ENCODE measurements around the gene MPL.

Gene MPL

DNA sequence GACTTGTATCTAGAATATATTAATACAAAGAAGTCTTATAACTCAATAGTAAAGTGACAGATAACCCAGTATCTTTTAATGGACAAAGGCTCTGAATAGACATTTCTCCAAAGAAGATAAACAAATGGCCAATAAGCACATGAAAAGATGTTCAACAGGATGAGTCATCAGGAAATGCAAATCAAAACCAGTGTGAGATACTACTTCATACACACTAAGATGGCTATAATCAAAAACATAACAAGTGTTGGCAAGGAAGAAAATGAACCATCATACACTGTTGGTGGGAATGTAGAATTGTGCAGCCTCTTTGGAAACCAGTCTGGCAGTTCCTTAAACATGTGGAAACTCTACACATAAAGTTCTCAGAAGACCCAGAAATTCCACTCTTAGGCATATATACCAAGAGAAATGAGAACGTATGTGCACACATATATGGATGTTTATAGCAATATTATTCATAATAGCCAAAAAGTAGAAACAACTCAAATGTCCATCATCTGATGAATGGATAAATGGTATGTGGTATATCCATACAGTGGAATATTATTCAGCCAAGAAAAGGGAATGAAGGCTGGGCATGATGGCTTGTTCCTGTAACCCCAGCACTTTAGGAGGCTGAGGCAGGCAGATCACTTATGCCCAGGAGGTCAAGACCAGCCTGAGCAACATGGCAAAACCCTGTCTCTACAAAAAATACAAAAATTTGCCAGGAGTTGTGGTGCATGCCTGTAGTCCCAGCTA lies 9.9 kb upstream of the MPL start:
- no peak for DNase-seq

DNA sequence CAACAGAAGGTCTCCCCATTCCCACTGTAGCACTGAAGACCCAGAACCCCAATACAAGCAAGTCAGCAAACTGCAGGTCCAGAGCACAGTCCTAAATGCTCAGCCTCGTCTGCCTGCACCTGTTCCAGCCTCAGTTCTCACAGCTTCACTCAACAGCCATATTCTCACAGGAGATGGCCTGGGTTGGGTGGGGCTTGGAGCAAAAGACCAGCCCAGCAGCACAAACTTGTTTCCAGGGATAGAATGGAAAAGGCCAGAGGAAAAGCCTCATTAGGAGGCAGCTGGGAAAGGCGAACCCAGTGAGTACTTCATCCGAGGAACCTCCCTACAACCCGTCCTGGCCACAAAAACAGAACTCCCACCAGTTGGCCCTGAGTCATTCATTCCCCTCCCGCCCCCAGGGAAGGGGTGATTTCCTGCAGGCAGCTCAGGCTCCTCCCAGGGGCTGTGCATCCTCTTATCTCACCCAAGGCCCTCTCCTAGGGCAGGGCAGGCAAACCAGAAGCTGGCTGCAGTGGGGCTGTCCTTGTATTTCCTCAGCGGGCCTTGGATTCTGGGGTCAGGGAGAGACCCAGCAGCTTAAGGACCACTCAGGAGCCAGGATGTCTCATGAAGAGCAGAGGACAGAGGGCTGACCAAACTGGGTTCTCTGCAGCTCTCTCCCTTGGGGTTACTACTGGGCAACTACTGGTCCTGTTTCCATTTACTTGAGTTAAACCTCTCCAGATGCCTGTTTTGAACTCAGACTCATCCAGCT lies 7.4 kb upstream of the MPL start:
- DNase-seq: peak; percentile 88 to 94

GRCh38 chr1:43331688-43332087 lies 5.9 kb upstream of the MPL start:
- no peak for DNase-seq

DNA sequence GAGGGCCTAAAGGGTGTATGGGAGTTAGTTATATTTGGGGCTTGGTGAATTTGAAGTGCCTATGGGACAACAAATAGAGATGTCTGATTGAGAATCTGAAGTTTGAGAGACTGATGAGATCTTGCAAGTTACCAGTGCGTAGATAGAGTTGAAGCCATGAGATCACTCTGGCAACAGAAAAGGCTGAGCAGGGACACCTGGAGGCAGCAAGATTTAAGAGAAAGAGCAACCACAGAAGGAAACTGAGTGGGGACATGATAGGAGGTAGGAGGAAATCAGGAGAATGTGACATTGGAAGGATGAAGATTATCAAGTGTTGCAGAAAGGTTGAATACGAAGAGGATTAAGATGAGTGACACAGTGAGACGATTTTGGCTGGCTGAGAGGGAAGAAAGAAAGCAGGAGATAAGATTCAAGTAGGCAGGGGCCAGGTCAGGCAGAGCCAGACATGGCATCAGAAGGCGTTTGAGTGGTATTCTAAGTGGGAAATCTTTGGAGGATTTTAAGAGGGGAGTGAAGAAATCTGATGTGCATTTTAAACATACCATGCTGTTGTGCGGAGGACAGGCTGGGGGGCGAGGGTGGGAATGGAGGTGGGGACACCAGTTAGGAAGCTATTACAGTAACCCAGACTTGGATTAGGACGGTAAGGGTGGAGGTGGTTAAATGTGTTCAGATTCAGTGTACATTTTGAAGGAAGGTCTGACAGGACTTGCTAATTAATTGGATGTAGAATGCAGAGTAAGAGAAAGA lies 3.0 kb upstream of the MPL start:
- DNase-seq: no peak

DNA sequence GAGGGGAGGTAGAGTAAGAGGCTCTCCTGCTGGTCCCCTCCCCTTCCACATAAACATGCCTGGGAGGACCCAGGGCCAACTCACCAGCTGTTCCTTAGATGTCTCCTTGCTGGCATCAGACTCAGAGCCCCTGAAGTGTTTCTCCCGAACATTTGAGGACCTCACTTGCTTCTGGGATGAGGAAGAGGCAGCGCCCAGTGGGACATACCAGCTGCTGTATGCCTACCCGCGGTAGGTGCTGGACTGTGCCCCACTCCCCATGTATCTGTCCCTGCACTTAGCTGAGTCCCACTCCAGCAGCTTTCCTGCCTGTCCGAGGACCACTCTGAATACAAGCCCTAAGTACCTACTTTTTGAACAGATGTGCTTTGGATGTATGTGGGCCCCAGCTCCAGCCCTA lies 383 bp downstream of the MPL start:
- DNase-seq: no peak

DNA sequence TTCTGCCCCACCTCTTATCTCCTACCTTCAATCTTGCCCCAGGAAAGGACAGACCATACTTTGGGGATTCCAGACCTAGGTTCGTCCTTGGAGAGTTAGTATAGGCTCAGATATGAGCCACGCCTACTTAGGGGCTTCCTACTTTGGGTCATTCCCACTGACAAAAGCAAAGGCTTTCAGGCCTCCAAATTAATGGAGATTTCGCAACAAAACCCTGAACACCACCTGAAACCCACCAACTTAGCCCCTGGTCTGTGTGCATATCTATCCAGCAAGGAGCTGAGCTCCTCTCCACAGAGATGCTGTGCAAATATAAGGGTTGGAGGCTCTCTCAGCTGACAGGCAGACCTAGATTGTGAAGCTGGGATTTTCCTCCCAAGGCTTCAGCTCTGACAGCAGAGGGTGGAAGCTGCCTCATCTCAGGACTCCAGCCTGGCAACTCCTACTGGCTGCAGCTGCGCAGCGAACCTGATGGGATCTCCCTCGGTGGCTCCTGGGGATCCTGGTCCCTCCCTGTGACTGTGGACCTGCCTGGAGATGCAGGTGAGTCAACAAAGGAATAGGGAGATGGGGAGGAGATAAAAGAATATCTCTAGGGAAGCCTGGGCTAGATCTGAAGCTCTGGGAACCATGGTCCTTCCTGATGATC lies 2.1 kb downstream of the MPL start:
- DNase-seq: no peak

- no peak for DNase-seq
Observed at GRCh38 chr1:43340559-43340958, 2.9 kb downstream of the MPL start.

GRCh38 chr1:43344267-43344850 lies 6.7 kb downstream of the MPL start:
- no peak for DNase-seq

- no peak for DNase-seq
Observed at GRCh38 chr1:43345120-43345519, 7.5 kb downstream of the MPL start.

- no peak for DNase-seq
Observed at GRCh38 chr1:43346636-43347035, 9.0 kb downstream of the MPL start.

DNA sequence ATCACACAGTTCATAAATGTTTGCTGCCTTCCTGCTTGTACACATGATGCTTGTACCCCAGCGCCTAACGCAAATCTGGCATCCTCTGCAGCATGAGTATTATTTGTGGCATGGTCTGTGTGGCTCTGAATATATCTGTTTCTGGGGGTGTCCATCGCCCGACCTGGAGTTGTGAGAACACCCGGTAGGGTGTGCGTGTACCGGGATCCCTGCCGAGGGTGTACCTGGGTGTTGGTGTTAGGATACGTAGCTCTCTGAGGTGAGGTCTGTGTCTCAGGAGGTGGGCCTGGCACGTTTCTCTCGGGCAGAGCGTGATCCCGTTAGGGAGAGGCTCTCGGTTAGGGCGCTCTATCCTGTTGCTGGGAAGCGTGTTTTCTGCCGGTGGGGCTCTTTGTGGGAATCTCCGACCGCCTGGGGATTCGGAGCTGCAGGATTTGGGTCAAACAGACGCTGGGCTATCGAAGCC lies 10.8 kb downstream of the MPL start:
- no peak for DNase-seq

DNA sequence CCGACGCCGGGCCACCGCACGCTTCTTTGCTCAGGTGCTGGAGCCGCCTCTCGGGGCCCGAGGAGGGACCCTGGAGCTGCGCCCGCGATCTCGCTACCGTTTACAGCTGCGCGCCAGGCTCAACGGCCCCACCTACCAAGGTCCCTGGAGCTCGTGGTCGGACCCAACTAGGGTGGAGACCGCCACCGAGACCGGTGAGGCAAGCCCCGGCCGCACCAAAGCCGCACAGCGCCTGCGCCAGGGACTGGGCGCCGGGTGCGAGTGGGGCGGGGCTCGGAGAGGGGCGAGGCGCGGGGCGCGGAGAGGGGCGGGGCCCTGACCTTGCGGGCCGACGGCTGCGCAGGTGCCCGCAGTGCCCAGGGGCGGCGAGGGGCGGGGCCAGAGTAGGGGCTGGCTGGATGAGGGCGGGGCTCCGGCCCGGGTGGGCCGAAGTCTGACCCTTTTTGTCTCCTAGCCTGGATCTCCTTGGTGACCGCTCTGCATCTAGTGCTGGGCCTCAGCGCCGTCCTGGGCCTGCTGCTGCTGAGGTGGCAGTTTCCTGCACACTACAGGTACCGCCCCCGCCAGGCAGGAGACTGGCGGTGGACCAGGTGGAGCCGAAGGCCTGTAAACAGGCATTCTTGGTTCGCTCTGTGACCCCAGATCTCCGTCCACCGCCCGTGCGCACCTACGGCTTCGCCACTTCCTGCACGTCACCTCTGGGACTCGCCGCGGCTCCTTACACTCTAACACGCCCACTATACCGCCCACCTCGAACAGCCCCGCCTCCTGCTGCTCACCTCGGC lies 11.4 kb downstream of the MPL start:
- no peak for DNase-seq

DNA sequence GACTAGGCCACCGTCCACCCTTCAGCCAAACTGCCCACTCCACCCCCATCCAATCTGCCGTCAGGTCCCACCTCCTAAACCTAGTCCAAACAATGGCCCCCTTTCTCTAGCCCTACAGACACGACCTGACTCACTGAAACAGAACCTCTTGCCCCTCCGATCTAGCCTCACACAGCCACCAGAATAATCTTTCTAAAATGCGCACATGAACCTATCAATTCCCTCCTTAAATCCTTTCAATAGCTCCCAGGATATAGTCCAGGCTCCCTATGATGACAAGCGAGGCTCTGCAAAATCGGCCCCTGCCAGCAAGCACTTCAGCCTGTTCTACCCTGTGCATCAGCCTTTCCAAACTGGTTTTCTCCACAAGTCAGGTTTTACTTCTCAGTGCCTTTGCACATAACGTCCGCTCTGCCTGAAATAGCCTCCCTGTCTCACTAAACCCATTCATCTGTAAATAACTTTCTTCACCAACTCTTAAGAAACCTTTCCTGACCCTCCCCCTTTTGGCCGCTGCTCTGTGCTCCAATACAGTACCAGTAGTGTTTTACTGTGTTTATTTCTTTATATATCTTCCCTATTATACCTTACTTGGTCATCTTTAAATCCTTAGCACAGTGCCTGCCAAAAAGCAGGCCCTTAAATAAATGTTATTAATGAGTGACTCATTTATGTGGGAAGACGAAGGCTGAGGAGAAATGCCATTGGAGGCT lies 12.1 kb downstream of the MPL start:
- DNase-seq: no peak

DNA sequence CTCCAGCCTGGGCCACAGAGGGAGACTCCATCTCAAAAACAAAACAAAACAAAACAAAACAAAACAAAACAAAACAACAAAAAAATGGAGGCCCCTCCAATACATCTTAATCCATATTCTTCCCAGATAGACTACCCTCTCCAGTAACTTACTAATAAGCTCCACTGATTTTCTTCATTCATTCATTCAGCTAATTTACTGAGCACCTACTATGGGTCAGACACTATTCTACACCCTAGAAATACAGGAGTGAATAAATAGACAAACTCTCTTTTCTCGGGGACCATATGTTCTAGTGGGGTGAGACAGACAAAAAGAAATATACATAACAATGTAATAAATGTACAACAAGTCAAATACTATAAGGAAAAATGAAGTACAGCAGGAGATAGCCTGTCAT lies 13.4 kb downstream of the MPL start:
- no peak for DNase-seq

- DNase-seq: no peak
Observed at GRCh38 chr1:43351421-43352350, 14.1 kb downstream of the MPL start.

DNA sequence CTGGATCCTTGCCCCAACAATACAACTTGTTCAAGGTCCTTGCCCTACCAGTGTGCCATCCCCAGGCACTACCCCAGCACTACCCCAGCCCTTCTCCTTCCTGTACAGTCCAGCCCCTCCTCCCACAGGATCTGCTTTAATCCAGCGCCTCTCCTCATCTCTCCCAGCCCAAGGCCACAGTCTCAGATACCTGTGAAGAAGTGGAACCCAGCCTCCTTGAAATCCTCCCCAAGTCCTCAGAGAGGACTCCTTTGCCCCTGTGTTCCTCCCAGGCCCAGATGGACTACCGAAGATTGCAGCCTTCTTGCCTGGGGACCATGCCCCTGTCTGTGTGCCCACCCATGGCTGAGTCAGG lies 14.7 kb downstream of the MPL start:
- DNase-seq: no peak

DNA sequence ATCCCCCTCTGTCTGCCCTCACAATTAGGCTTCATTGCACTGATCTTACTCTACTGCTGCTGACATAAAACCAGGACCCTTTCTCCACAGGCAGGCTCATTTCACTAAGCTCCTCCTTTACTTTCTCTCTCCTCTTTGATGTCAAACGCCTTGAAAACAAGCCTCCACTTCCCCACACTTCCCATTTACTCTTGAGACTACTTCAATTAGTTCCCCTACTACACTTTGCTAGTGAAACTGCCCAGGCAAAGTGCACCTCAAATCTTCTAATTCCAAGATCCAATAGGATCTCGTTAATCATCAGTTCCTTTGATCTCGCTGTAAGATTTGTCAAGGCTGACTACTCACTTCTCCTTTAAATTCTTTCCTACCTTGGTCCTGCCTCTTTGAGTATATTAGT lies 15.3 kb downstream of the MPL start:
- DNase-seq: no peak

DNA sequence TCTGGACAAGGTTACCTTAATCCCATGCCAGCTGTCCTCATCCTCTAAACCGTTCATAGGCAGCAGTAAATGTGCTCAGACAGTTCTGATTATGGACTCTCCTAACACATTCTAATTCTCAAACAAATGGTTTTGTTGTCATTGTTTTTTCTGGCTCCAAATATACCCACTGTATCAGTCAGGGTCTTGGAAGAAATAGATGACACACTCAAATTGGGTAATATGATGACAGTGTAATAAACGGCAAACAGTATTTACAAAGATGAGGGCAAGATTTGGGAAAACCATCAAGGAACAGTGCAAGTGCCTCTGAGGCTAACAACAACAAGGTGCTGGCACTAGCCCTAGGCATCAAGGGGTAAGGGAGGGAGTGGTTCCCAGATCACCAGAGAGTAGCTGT lies 16.9 kb downstream of the MPL start:
- no peak for DNase-seq

GRCh38 chr1:43354936-43355335 lies 17.3 kb downstream of the MPL start:
- DNase-seq: no peak

DNA sequence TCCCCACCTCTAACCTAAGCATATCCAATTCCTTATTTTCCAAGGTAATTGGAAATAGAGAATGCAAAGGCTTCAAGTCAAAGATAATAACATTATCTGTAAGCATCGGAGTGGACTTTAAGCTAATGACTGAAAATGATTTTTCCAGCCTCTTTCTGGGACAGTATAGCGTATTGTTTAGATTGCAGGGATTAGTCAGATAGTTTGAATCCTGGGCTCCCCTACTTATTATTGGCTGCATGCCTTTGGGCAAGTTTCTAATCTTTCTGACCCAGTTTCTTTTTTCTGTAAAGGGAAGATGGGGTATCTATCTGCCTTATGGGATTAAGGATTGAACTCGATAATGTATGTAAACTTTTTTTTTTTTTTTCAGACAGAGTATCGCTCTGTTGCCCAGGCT lies 19.6 kb downstream of the MPL start:
- no peak for DNase-seq
